Caco-2 (cell line): ENCODE results near the gene PCDHA2. TPM values are rescaled to one million over a fixed set of nuclear protein-coding genes. Genes with fewer than 3 reads are reported as not detected.
A peak's percentile ranks its signal among the peaks of the same experiment; 100 is the strongest.

Source experiments
- Bru-seq: library from RNA; stranded (reverse); fragments of 400-500 nt; gene quantifications from one replicate; lab custom pipeline; 2021; lab: Mats Ljungman, UMichigan
- BruChase-seq, 2 experiments: library from RNA; stranded (reverse); fragments of 400-500 nt; gene quantifications; one replicate each; lab custom pipeline; 2021; lab: Mats Ljungman, UMichigan
- BruUV-seq: library from RNA; stranded (reverse); fragments of 400-500 nt; replicated peaks from 2 replicates; lab custom pipeline; 2021; lab: Mats Ljungman, UMichigan
- CTCF ChIA-PET: fragments of 300-600 bp; sonication (Branson Sonifier 250); formaldehyde crosslinking; loops from one replicate; lab custom pipeline; 2022; ENCODE audit warnings: antibody characterized with exemption; lab: Charles Lee
- POLR2A ChIA-PET: fragments of 300-600 bp; sonication (Branson Sonifier 250); formaldehyde crosslinking; loops from one replicate; lab custom pipeline; 2022; ENCODE audit warnings: antibody characterized with exemption; lab: Charles Lee
- DNase-seq, 2 experiments: peaks; one replicate each; pipeline versions ENCODE4 v3.0.0 to v3.0.0-alpha.2; 2020 to 2022
- H3K27me3 ChIP-seq: replicated peaks from 2 replicates; pipeline ENCODE4 v1.6.0; 2011; ENCODE audit warnings: low read length; ENCODE audit not compliant: control insufficient read depth, insufficient read depth
- H3K36me3 ChIP-seq: 2 replicates; pipeline ENCODE4 v1.5.1; 2011; ENCODE audit warnings: low read length; ENCODE audit not compliant: control insufficient read depth, insufficient read depth
- H3K4me1 ChIP-seq: fragments of 250-450 bp; sonication (Bioruptor Pico); 2 replicates; pipeline ENCODE4 v1.5.1; 2020; ENCODE audit warnings: mild to moderate bottlenecking
- H3K4me3 ChIP-seq: 2 replicates; pipeline ENCODE4 v1.5.1; 2011; ENCODE audit warnings: low read depth, mild to moderate bottlenecking, control low read depth, low read length
- H3K9me3 ChIP-seq: fragments of 250-450 bp; sonication (Bioruptor Pico); 2 replicates; pipeline ENCODE4 v1.5.1; 2020; ENCODE audit warnings: mild to moderate bottlenecking, moderate library complexity
- H3K27ac Mint-ChIP-seq: one replicate; pipeline ENCODE4 v1.8.0; 2022; ENCODE audit warnings: mixed read lengths; ENCODE audit not compliant: unreplicated experiment
- H3K27me3 Mint-ChIP-seq: one replicate; pipeline ENCODE4 v1.8.0; 2022; ENCODE audit warnings: mixed read lengths; ENCODE audit not compliant: insufficient read depth, unreplicated experiment
- H3K36me3 Mint-ChIP-seq: one replicate; pipeline ENCODE4 v1.8.0; 2022; ENCODE audit warnings: mild to moderate bottlenecking, mixed read lengths; ENCODE audit not compliant: insufficient read depth, unreplicated experiment
- H3K4me1 Mint-ChIP-seq: one replicate; pipeline ENCODE4 v1.8.0; 2022; ENCODE audit warnings: low read depth, mixed read lengths; ENCODE audit not compliant: unreplicated experiment
- H3K4me3 Mint-ChIP-seq: one replicate; pipeline ENCODE4 v1.8.0; 2022; ENCODE audit warnings: mild to moderate bottlenecking, moderate library complexity, mixed read lengths; ENCODE audit not compliant: unreplicated experiment
- H3K9me3 Mint-ChIP-seq: one replicate; pipeline ENCODE4 v1.8.0; 2022; ENCODE audit warnings: mixed read lengths; ENCODE audit not compliant: unreplicated experiment
- CTCF ChIP-seq, 2 experiments: fragments of 200-600 bp in 1 of 2; IDR thresholded peaks; 1 replicate in 1 of 2; 2 replicates in 1 of 2; pipeline versions ENCODE4 v1.5.1 to v1.8.0; 2011 to 2022; ENCODE audit warnings: antibody characterized with exemption in 1 of 2, control low read depth in 1 of 2, inconsistent platforms in 1 of 2, low read depth in 1 of 2, low read length in 1 of 2, mild to moderate bottlenecking in 1 of 2, moderate library complexity in 1 of 2; ENCODE audit not compliant: insufficient read depth in 1 of 2, severe bottlenecking in 1 of 2, unreplicated experiment in 1 of 2
- intact Hi-C: fragments of 100-400 bp; cut with micrococcal nuclease; formaldehyde crosslinking; loops from one replicate; pipeline ENCODE4 v1.10.0; 2022; ENCODE audit not compliant: unreplicated experiment
- long read RNA-seq: library from polyadenylated mRNA; stranded (forward); transcript quantifications from one replicate; pipeline ENCODE4 v2.0.0, GENCODE V29; 2022
- total RNA-seq: library from RNA; stranded (reverse); gene quantifications from 2 replicates; pipeline ENCODE4 v1.2.3, GENCODE V29; 2022

The PCDHA2 gene
- not detected in 2 replicates for total RNA-seq
- not detected for Bru-seq, nascent RNA
- BruChase-seq, experiment 1, labeled RNA remaining after a 2-hour chase: percentile 8 among the genes with signal in this experiment
- BruChase-seq, experiment 2, labeled RNA remaining after a 6-hour chase: not detected
- long read RNA-seq: 0 reads

GRCh38 chr5:140794595-140795258 lies at the start of gene PCDHA2:
Gene PCDHA2, plus strand, starts transcription at chr5:140794852.
- TF ChIP-seq CTCF (IDR thresholded peaks at IDR 0.05; ENCODE audit: insufficient read depth in 1 of 2, low read depth in 1 of 2, low read length in 1 of 2, severe bottlenecking in 1 of 2, unreplicated experiment in 1 of 2): no peak
- H3K4me1 Mint-ChIP-seq: no peaks in the 10 kb centered on the region
- H3K27me3 ChIP-seq: no peaks in the 10 kb centered on the region
- H3K27me3 Mint-ChIP-seq: no peaks in the 10 kb centered on the region
- CTCF ChIA-PET: no interaction called here
- no peaks in the 10 kb centered on the region for H3K36me3 Mint-ChIP-seq
- H3K4me1 ChIP-seq: no peaks in the 10 kb centered on the region
- POLR2A ChIA-PET: no interaction called here
- no peak within 1 kb of the TSS for H3K4me3 Mint-ChIP-seq
- no TSS peak for BruUV-seq
- H3K36me3 ChIP-seq: no peaks in the 10 kb centered on the region
- no peak for DNase-seq
- H3K4me3 ChIP-seq: no peak within 1 kb of the TSS
- peaks cover 16% of the 10 kb centered on the region for H3K9me3 Mint-ChIP-seq
- H3K27ac Mint-ChIP-seq: no peak within 1 kb of the TSS
- peaks cover 3% of the 10 kb centered on the region; the same call in 1 of the 2 replicates for H3K9me3 ChIP-seq
- intact Hi-C loops: no loop called here

GRCh38 chr5:140753561-140753960 lies 41.1 kb upstream of the PCDHA2 start:
- Mint-ChIP-seq H3K4me1 (no peaks in the 10 kb centered on the region), H3K36me3 (peaks cover 6% of the 10 kb centered on the region), H3K27ac (no peak overlapping the region), H3K27me3 (no peaks in the 10 kb centered on the region), H3K4me3 (no peak overlapping the region), H3K9me3 (peaks cover 54% of the 10 kb centered on the region)
- BruUV-seq: no TSS peak
- no peak overlapping the region for H3K4me3 ChIP-seq
- no peaks in the 10 kb centered on the region for H3K36me3 ChIP-seq
- ChIA-PET CTCF (no interaction called here), POLR2A (no interaction called here)
- no peaks in the 10 kb centered on the region for H3K27me3 ChIP-seq
- no peak for TF ChIP-seq CTCF (IDR thresholded peaks at IDR 0.05; ENCODE audit: insufficient read depth in 1 of 2, low read depth in 1 of 2, low read length in 1 of 2, severe bottlenecking in 1 of 2, unreplicated experiment in 1 of 2)
- peaks cover 13% of the 10 kb centered on the region for H3K9me3 ChIP-seq
- no peak for DNase-seq
- no peaks in the 10 kb centered on the region for H3K4me1 ChIP-seq
- intact Hi-C loops: no loop called here

DNA sequence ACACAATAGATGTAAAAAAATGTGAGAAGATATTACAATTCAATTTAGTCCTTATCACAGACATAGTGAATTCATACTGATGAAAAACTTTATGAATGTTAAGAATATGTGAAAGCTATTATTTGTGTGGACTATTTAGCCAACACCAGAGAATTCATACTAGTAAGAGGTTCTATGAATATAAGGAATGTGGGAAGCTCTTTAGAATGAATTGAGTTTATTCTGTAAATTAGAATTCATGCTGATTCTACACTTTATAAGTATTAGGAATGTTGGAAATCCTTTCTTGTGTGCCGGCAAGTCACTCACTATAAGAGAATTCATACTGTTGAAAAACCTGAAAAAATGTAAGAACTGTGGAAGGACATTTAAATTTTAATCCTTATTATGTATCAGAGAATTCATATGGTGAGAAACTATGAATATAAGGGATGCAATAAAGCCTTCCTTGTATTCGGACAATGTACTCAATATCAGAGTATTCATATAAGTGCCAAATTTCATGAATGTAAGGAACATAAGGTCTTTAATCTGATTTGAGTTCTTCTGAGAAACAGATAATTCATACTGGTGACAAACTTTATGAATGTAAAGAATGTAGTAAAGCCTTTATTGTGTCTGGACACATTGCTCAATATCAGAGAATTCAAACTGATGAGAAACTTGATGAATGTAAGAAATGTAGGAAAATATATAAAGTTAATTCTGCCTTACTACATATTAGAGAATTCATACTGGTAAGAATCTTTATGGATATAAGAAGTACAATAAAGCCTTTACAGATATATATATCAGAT lies 30.3 kb upstream of the PCDHA2 start:
- CTCF ChIA-PET: no interaction called here
- no TSS peak for BruUV-seq
- TF ChIP-seq CTCF (IDR thresholded peaks at IDR 0.05; ENCODE audit: insufficient read depth in 1 of 2, low read depth in 1 of 2, low read length in 1 of 2, severe bottlenecking in 1 of 2, unreplicated experiment in 1 of 2): no peak
- H3K27ac Mint-ChIP-seq: no peak overlapping the region
- H3K36me3 Mint-ChIP-seq: no peaks in the 10 kb centered on the region
- no peaks in the 10 kb centered on the region for H3K36me3 ChIP-seq
- H3K27me3 ChIP-seq: no peaks in the 10 kb centered on the region
- H3K4me3 Mint-ChIP-seq: no peak overlapping the region
- no peaks in the 10 kb centered on the region for H3K4me1 ChIP-seq
- peaks cover 35% of the 10 kb centered on the region for H3K9me3 Mint-ChIP-seq
- H3K4me3 ChIP-seq: no peak overlapping the region
- intact Hi-C loops: no loop called here
- H3K9me3 ChIP-seq: peaks cover 36% of the 10 kb centered on the region
- DNase-seq: no peak
- H3K27me3 Mint-ChIP-seq: no peaks in the 10 kb centered on the region
- POLR2A ChIA-PET: no interaction called here
- H3K4me1 Mint-ChIP-seq: no peaks in the 10 kb centered on the region
